Frontal cortex (tissue), 4 donors: Measurements from ENCODE around the gene EFCAB6. TPM values are rescaled to one million over a fixed set of nuclear protein-coding genes. Genes with fewer than 3 reads are reported as not detected.

Experiments
- DNase-seq, 2 donors: peaks; one replicate each; pipeline ENCODE4 v3.0.0; 2012; ENCODE audit warnings: low spot score in 2 of 2
- FAIRE-seq: peaks from 2 replicates; lab custom pipeline; 2012; peaks lifted over from hg19 to GRCh38; lab: Jason Lieb, UNC
- total RNA-seq: library from RNA; depleted of rRNA; stranded (reverse); fragments of >200 nt; gene quantifications from one replicate; pipeline ENCODE4 v1.2.3, GENCODE V29; 2014
- donor health status: control.
- donor health status: control.
- donor health status: control.

The EFCAB6 gene
- total RNA-seq, 1 donor from 2014 or later, result 9.4 TPM

GRCh38 chr22:43564859-43565258, 247.2 kb downstream of the EFCAB6 start:
- DNase-seq, result no peak
- no peak for FAIRE-seq

DNA sequence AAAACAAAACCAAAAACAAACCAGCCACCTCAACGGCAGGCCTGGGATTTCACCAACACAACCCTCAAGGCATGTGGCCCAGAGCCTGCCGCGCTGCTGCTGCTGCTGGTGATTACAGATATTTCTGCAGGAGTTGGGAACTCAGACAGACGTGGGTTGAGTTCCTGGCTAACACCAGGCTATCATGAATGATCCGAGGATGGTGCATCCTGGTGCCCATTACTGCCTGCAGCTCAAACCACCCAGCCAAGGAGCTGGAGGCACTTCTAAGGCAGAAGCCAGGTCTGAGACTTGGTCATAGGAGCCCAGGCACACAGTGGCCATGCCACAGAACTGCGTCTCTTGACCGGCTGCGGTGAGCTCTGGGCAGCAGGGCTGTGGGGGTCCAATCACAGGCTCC, 248.5 kb downstream of the EFCAB6 start:
- FAIRE-seq (no peak), DNase-seq (no peak)

DNA sequence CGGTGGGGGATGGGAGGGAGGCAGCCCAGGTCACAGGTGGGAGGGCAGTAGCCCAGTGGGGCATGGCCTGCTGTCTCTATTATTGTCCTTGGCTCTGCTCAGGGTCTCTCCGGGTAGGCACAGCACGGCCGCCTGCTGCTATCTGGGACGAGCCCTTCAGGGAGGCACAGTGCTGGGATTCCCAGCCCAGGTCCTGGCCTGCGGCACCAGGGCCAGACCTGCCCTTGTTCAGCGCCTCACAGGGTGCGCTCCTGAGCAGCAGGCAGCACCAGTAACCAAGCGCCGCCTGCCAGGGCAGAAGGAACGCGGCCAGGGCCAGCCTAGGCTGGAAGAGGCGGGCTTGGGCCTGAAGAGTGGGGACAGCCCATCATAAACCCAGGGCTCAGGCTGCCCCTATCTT, 249.3 kb downstream of the EFCAB6 start:
- no peak for FAIRE-seq
- DNase-seq, result no peak

- FAIRE-seq (no peak), DNase-seq (peak; percentile 44 to 58)
Measured at GRCh38 chr22:43561415-43562178, 250.5 kb downstream of the EFCAB6 start.

- DNase-seq (no peak), FAIRE-seq (no peak)
Measured at GRCh38 chr22:43560651-43561050, 251.5 kb downstream of the EFCAB6 start.

GRCh38 chr22:43555561-43556515, 256.3 kb downstream of the EFCAB6 start:
- no peak for FAIRE-seq

DNA sequence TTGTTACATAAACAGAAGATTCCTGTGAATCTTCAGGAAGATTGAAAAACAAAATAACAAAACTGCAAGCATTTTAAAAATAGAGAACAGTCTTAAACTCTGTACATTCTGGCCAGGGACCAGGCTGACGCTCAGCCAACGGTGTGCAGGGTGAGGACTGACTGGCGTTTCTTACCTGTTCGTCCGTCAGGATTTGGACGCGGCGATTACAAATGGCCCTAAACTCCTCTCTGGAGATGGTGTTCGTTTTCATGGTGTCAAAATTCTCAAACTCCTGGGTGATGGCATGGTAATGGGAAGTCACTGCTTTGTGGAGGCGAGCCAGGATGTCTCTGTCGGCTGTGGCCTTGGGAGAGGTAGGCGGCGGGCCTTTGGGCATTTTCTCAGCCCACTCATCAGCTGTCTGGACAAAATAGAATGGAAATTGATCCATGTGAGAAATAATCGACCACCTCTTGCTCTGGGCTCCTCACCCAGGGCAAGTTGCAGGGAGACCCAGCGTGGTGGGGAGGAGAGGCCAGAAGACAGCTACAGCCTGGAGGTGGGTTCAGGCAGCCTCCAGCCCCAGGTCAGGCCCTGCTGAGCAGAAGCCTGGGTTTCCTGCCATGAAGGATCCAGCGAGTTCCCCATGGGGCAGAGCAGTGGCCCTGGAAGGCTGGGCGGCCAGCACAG, 257.3 kb downstream of the EFCAB6 start:
- DNase-seq, result no peak
- no peak for FAIRE-seq

More at GRCh38 chr22:43555561-43556515, 256.3 kb downstream of the EFCAB6 start:
- DNase-seq, result no peak

- FAIRE-seq (no peak), DNase-seq (no peak)
Measured at GRCh38 chr22:43554259-43554636, 257.9 kb downstream of the EFCAB6 start.

- no peak for DNase-seq
- no peak for FAIRE-seq
Measured at GRCh38 chr22:43553451-43554258, 258.4 kb downstream of the EFCAB6 start.

GRCh38 chr22:43550672-43551071, 261.4 kb downstream of the EFCAB6 start:
- no peak for DNase-seq
- no peak for FAIRE-seq

DNA sequence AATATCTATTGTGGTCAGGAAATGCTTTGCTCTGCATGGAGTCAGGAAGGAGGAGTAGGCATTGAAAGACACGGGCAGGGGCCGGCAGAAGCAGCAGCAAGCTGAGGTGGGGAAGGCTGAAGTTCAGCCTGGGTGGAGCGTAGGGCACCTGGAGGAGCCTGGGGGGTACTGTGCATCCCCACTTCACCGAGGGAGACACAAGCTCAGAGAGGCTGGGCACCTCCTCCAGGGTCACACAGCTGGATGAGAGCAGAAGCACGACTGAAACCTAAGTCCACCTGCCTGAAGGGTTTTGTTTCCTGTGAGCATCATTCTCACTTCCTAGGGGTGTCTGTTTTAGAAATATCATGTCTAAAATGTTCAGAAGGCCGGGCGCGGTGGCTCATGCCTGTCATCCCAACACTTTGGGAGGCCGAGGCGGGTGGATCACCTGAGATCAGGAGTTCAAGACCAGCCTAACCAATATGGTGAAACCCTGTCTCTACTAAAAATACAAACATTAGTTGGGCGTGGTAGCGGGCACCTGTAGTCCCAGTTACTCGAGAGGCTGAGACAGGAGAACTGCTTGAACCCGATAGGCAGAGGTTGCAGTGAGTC, 262.0 kb downstream of the EFCAB6 start:
- DNase-seq (no peak), FAIRE-seq (no peak)

DNA sequence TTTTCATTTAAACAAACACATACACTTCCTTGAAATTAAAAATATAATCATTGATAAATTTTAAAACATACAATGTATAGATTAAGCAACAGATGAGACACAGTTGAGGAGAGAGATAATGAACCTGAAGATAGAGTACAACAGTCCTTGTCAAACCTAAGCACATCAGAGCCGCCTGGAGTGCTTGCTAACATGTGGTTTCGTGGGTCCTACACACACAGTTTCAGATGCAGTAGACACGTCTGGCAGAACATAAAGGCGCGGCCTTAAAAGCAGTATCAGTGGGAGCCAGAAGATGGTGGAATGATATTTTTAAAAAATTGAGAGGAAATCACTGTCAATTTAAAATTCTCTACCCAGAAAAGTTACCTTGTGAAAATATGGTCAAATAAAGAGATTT, 265.9 kb downstream of the EFCAB6 start:
- DNase-seq (no peak), FAIRE-seq (no peak)

GRCh38 chr22:43544289-43544673, 267.8 kb downstream of the EFCAB6 start:
- DNase-seq (no peak), FAIRE-seq (no peak)

DNA sequence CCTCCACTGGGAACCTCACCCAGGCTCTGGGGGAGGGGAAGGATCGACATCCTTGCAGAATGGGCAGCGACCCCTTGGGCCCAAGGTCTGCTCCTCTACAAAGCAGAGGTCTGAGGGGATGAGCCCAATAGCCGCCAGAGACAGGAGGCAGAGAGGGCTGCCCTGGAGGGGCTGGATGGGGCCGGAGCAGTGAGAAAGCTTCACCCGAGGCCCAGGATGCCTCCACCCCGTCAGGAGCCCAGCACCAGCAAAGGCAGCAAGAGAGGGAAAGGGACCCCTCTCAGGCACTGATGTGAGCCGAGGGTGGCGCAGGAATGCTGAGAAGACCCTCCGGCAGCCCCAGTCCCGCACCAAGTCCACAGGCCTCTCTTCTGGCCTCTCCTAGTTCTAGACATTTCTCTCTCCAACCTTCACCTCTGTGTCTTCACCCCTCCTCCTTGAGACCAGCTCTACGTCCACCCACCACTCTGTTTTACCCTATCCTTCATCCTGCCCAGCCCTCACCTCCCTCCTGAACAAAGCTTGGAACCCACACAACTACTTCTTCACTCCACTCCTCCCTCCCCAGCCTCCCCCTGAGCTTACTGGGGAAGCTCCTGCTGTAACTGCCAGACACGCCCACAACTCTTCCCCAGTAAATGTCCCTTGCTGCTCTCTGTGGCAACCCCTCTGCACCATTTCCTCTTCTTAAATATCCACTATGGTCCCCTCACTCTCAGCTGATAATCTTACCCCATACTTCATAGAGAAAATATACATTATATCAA, 268.4 kb downstream of the EFCAB6 start:
- FAIRE-seq (no peak), DNase-seq (no peak)

GRCh38 chr22:43542681-43543521, 269.2 kb downstream of the EFCAB6 start:
- FAIRE-seq, result no peak
- DNase-seq, result no peak

- DNase-seq (no peak), FAIRE-seq (no peak)
Measured at GRCh38 chr22:43541462-43542407, 270.4 kb downstream of the EFCAB6 start.

GRCh38 chr22:43541022-43541421, 271.1 kb downstream of the EFCAB6 start:
- FAIRE-seq (no peak), DNase-seq (no peak)
